ENCODE measurements around the gene RPA1. TPM values are rescaled to one million over a fixed set of nuclear protein-coding genes. Genes with fewer than 3 reads are reported as not detected.

RPA1 gene
- total RNA-seq, 1 experiment from 2014 or later = 211 TPM

GRCh38 chr17:1934901-1935300 is 105.1 kb downstream of the RPA1 start:
- H3K27ac ChIP-seq (ENCODE audit: low read depth, low read length, poor library complexity, severe bottlenecking) = no peak overlapping the region
- H3K4me3 ChIP-seq (ENCODE audit: low read depth, low read length, poor library complexity, severe bottlenecking) = no peak overlapping the region
- H3K36me3 ChIP-seq (ENCODE audit: insufficient read depth, low read length, poor library complexity, severe bottlenecking) = no peaks in the 10 kb centered on the region
- H3K9me3 ChIP-seq (ENCODE audit: low read depth, low read length, poor library complexity, severe bottlenecking) = no peaks in the 10 kb centered on the region
- H3K27me3 ChIP-seq (replicated peaks; ENCODE audit: insufficient read depth, low read depth, low read length, poor library complexity) = no peaks in the 10 kb centered on the region
- no peak for DNase-seq (ENCODE audit: low spot score)
- ChIA-PET CTCF (no interaction called here), POLR2A (ENCODE audit: low non-redundant PET) (no interaction called here)
- TF ChIP-seq EZH2 (IDR thresholded peaks at IDR 0.05; ENCODE audit: borderline replicate concordance, low read depth, low read length, poor library complexity, severe bottlenecking) (no peak), CTCF (conservative IDR thresholded peaks at IDR 0.05; ENCODE audit: low read depth, low read length) (no peak)
- BruUV-seq (replicated peaks) = no TSS peak
- peaks cover 5% of the 10 kb centered on the region for H3K4me1 ChIP-seq (ENCODE audit: insufficient read depth, low read length, poor library complexity, severe bottlenecking)
- intact Hi-C loops (cut with micrococcal nuclease; ENCODE audit: unreplicated experiment) = no loop called here

- TF ChIP-seq EZH2 (IDR thresholded peaks at IDR 0.05; ENCODE audit: borderline replicate concordance, low read depth, low read length, poor library complexity, severe bottlenecking) = no peak
- TF ChIP-seq CTCF (conservative IDR thresholded peaks at IDR 0.05; ENCODE audit: low read depth, low read length) = no peak
- Histone ChIP-seq H3K36me3 (ENCODE audit: insufficient read depth, low read length, poor library complexity, severe bottlenecking) (no peaks in the 10 kb centered on the region), H3K9me3 (ENCODE audit: low read depth, low read length, poor library complexity, severe bottlenecking) (no peaks in the 10 kb centered on the region), H3K4me3 (ENCODE audit: low read depth, low read length, poor library complexity, severe bottlenecking) (no peak overlapping the region), H3K27me3 (replicated peaks; ENCODE audit: insufficient read depth, low read depth, low read length, poor library complexity) (no peaks in the 10 kb centered on the region), H3K4me1 (ENCODE audit: insufficient read depth, low read length, poor library complexity, severe bottlenecking) (peaks cover 23% of the 10 kb centered on the region), H3K27ac (ENCODE audit: low read depth, low read length, poor library complexity, severe bottlenecking) (no peak overlapping the region)
- ChIA-PET CTCF (no interaction called here), POLR2A (ENCODE audit: low non-redundant PET) (no interaction called here)
- no TSS peak for BruUV-seq (replicated peaks)
- no peak for DNase-seq (ENCODE audit: low spot score)
- intact Hi-C loops (cut with micrococcal nuclease; ENCODE audit: unreplicated experiment) = no loop called here
These were observed 107.0 kb downstream of the RPA1 start for GRCh38 chr17:1936766-1937165.

GRCh38 chr17:1937461-1937860 is 107.7 kb downstream of the RPA1 start:
- H3K4me3 ChIP-seq (ENCODE audit: low read depth, low read length, poor library complexity, severe bottlenecking) = no peak overlapping the region
- no TSS peak for BruUV-seq (replicated peaks)
- intact Hi-C loops (cut with micrococcal nuclease; ENCODE audit: unreplicated experiment) = no loop called here
- peaks cover 30% of the 10 kb centered on the region for H3K4me1 ChIP-seq (ENCODE audit: insufficient read depth, low read length, poor library complexity, severe bottlenecking)
- H3K27me3 ChIP-seq (replicated peaks; ENCODE audit: insufficient read depth, low read depth, low read length, poor library complexity) = no peaks in the 10 kb centered on the region
- H3K9me3 ChIP-seq (ENCODE audit: low read depth, low read length, poor library complexity, severe bottlenecking) = no peaks in the 10 kb centered on the region
- H3K27ac ChIP-seq (ENCODE audit: low read depth, low read length, poor library complexity, severe bottlenecking) = no peak overlapping the region
- no peak for TF ChIP-seq EZH2 (IDR thresholded peaks at IDR 0.05; ENCODE audit: borderline replicate concordance, low read depth, low read length, poor library complexity, severe bottlenecking)
- TF ChIP-seq CTCF (conservative IDR thresholded peaks at IDR 0.05; ENCODE audit: low read depth, low read length) = no peak
- ChIA-PET POLR2A (ENCODE audit: low non-redundant PET) (no interaction called here), CTCF (no interaction called here)
- DNase-seq (ENCODE audit: low spot score) = no peak
- no peaks in the 10 kb centered on the region for H3K36me3 ChIP-seq (ENCODE audit: insufficient read depth, low read length, poor library complexity, severe bottlenecking)
